Choroid plexus epithelial cell (primary cell): ENCODE data around the gene CCDC154.

Experiments
- DNase-seq: peaks from one replicate; pipeline ENCODE4 v3.0.0-alpha.2; 2010; ENCODE audit warnings: low read depth
- H3K4me3 ChIP-seq: 2 replicates; pipeline ENCODE4 v1.5.1; 2011; ENCODE audit warnings: low read depth, mild to moderate bottlenecking, control low read depth, low read length, moderate library complexity
- CTCF ChIP-seq: conservative IDR thresholded peaks from 2 replicates; pipeline ENCODE4 v1.5.1; 2011; ENCODE audit warnings: low read depth, mild to moderate bottlenecking, control low read depth, inconsistent platforms, low read length, moderate library complexity

CCDC154 gene

GRCh38 chr16:1464894-1465566 lies 20.7 kb upstream of the CCDC154 start:
- DNase-seq, result no peak
- TF ChIP-seq CTCF, result no peak
- H3K4me3 ChIP-seq, result no peak overlapping the region

GRCh38 chr16:1464196-1464893 lies 20.0 kb upstream of the CCDC154 start:
- TF ChIP-seq CTCF, result no peak
- no peak overlapping the region for H3K4me3 ChIP-seq
- no peak for DNase-seq

GRCh38 chr16:1461146-1461545 lies 16.8 kb upstream of the CCDC154 start:
- TF ChIP-seq CTCF, result no peak
- H3K4me3 ChIP-seq, result no peak overlapping the region
- DNase-seq, result no peak

GRCh38 chr16:1460602-1461138 lies 16.3 kb upstream of the CCDC154 start:
- TF ChIP-seq CTCF, result no peak
- no peak for DNase-seq
- no peak overlapping the region for H3K4me3 ChIP-seq

GRCh38 chr16:1459967-1460366 lies 15.6 kb upstream of the CCDC154 start:
- no peak for DNase-seq
- TF ChIP-seq CTCF, result no peak
- no peak overlapping the region for H3K4me3 ChIP-seq

GRCh38 chr16:1458977-1459341 lies 14.6 kb upstream of the CCDC154 start:
- H3K4me3 ChIP-seq, result no peak overlapping the region
- no peak for TF ChIP-seq CTCF
- no peak for DNase-seq

GRCh38 chr16:1458336-1458976 lies 14.1 kb upstream of the CCDC154 start:
- DNase-seq, result no peak
- no peak overlapping the region for H3K4me3 ChIP-seq
- no peak for TF ChIP-seq CTCF
